D721Med (cell line): ENCODE data around the gene TDO2.

ENCODE experiments used
- DNase-seq: peaks from one replicate; pipeline ENCODE4 v3.0.0; 2011; ENCODE audit warnings: low spot score; ENCODE audit not compliant: insufficient read length
- FAIRE-seq: peaks from 2 replicates; lab custom pipeline; 2011; peaks lifted over from hg19 to GRCh38; lab: Jason Lieb, UNC
- TF ChIP-seq, protein P1 (sequence below): IDR thresholded peaks from 2 replicates; pipeline ENCODE4 v1.5.1; 2012; ENCODE audit warnings: mild to moderate bottlenecking, control low read depth; ENCODE audit not compliant: insufficient read depth; ENCODE audit errors: missing control alignments

The TDO2 gene

DNA sequence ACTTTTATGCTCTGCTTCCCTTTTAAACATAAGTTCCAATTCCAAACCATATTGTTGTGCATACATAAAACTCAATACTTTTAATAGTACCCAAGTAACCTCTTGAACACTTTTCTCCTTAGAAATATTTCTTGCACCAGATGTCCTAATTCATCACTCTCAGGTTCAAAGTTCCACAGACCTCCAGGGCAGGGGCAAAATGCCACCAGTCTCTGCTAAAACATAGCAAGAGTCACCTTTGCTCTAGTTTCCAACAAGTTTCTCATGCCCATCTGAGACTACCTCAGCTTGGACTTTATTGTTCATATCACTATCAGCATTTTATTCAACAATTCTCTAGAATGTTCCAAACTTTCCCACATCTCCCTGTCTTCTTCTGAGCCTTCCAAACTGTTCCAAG, 23.7 kb upstream of the TDO2 start:
- FAIRE-seq: no peak
- TF ChIP-seq, protein P1, sequence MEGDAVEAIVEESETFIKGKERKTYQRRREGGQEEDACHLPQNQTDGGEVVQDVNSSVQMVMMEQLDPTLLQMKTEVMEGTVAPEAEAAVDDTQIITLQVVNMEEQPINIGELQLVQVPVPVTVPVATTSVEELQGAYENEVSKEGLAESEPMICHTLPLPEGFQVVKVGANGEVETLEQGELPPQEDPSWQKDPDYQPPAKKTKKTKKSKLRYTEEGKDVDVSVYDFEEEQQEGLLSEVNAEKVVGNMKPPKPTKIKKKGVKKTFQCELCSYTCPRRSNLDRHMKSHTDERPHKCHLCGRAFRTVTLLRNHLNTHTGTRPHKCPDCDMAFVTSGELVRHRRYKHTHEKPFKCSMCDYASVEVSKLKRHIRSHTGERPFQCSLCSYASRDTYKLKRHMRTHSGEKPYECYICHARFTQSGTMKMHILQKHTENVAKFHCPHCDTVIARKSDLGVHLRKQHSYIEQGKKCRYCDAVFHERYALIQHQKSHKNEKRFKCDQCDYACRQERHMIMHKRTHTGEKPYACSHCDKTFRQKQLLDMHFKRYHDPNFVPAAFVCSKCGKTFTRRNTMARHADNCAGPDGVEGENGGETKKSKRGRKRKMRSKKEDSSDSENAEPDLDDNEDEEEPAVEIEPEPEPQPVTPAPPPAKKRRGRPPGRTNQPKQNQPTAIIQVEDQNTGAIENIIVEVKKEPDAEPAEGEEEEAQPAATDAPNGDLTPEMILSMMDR: no peak

DNA sequence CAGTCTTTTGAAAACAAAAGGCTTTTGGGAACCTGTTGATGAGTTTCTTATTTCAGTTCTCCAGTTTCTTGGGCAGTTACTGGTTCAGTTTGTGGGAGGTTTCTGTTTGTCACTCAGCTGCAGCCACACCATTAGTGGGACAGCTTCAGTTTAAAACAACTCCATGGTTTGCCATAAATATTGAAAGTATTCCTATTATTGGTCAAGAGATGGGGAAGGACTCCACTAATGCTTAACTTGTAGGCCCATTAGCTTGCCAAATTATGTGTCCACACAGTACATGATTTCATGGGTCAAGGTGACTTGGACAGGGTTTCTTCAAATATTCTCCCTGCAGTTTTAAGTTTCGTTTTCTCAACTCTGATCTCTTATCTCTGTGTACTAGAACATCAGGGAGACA, 21.9 kb upstream of the TDO2 start:
- FAIRE-seq (no peak), DNase-seq (no peak)
- TF ChIP-seq, protein P1: no peak

More for the DNA sequence above, 23.7 kb upstream of the TDO2 start:
- DNase-seq: no peak

DNA sequence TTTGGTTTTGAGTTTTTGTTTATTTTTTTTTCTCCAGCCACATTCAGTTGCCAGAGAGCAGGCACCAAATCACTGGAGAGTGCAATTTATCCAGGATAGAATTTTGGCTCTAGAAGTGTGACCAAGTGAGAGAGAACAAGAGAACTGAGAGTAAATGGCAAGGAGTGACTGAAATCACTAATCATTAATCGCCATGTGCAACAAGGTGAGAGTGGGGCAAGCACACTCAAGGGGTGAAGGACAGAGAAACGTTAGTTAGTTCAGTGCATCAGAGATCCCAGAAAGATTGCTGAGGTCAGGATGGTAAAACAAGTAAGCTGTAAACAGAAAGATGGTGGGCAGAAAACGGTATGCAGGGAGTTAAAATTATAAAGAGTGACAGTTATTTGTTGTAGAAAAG, 19.6 kb upstream of the TDO2 start:
- TF ChIP-seq, protein P1: no peak
- no peak for FAIRE-seq
- no peak for DNase-seq

DNA sequence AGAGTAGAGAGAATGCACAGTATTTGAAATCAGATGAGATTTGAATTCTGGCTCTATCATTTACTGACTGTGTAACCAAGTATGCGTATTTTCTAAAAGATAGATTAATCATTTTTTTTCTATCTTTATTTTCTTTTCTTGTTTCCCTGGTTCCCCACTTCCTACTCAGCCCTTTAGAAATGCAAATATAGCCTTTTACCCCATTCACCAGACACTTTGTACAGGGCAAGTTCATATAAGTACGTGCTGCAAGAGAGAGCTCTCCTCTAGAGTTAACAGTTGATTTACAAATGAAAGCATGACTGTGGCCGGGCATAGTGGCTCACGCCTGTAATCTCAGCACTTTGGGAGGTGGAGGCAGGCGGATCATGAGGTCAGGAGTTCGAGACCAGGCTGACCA, 17.8 kb upstream of the TDO2 start:
- DNase-seq (no peak), FAIRE-seq (no peak)
- TF ChIP-seq, protein P1: no peak

DNA sequence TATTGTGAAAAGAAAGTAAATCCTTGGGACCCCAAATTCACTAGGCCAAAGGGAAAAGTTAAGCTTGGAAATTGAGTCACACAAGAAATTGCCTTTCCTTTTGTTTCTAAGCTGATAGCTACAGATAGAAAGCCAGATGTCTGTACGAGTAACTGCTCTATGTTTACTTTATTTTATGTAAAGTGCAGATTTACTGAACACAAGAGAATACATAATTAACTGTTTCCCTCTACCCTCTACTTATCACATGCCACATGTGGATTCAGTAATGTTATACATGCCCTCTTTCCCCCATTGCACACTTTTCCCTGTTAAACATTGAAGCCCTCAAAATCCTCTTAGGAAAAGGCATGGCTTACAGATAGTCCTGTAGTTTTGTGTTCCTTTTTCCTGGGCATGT, 16.5 kb upstream of the TDO2 start:
- DNase-seq: no peak
- TF ChIP-seq, protein P1: no peak
- no peak for FAIRE-seq

DNA sequence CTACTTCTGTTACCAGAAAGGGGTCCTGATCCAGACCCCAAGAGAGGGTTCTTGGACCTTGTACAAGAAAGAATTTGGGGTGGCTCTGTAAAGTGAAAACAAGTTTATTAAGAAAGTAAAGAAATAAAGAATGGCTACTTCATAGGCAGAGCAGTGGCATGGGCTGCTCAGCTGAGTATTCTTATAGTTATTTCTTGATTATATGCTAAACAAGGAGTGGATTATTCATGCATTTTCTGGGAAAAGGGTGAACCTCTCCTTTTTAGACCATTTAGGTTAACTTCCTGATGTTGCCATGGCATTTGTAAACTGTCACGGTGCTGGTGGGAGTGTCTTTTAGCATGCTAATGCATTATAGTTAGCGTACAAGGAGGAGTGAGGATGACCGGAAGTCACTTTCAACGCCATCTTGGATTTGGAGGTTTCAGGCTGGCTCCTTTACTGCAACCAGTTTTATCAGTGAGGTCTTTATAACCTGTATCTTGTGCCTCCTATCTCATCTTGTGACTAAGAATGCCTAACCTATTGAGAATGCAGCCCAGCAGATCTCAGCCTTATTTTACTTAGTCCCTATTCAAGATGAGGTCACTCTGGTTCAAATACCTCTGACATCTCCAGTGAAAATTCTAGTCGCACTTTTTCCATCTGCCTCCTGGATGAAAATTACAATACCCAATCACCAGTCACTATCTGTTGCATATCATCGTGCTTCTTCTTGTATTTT, 15.5 kb upstream of the TDO2 start:
- TF ChIP-seq, protein P1: no peak
- FAIRE-seq: no peak
- DNase-seq: no peak

DNA sequence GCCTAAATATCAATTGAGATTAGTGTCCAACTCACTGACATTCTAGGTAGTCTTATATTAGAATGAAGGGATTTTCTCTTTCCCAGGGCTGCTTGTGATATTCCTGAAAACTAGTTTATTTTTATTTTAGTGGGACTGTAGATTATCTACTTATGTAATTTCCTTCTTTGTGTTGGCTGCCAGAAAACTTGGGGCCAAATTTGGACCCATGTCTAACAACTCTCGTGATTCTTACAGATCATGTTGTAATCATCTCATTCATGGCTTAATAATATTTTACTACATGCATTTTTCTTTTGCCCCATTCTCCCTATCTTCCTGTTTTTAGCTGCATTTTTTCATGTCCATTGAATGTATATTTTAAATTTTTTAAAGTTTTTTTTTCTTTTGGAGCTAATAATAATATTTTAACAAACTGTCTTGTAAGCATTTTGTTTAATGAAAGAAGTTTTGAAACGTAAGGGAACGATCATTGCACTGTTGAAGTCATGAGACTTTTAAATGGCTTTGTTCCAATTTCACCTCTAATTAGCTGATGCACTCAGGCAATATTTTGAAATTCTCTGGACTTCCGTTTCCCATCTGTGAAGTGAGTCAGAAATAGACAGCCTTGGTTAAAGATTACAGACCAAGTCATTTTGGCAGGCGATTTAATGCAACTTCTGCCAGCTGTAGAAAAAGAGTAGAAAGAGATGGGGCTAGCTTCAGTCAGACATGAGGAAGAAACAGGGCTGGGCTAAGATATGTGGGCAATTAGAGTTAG, 14.3 kb upstream of the TDO2 start:
- FAIRE-seq (no peak), DNase-seq (no peak)

More for the DNA sequence above, 14.3 kb upstream of the TDO2 start:
- TF ChIP-seq, protein P1: no peak
